K562 (cell line): Measurements from ENCODE around the gene SMIM8. TPM values are rescaled to one million over a fixed set of nuclear protein-coding genes. Genes with fewer than 3 reads are reported as not detected.

Experiments
- BCL6 ChIP-seq: fragments of 250-450 bp; sonication (Bioruptor Pico); IDR thresholded peaks from 2 replicates; pipeline ENCODE4 v1.4.0; 2020
- CEBPB ChIP-seq: fragments of 450-650 bp; IDR thresholded peaks from 2 replicates; pipeline ENCODE4 v1.6.1; 2016; ENCODE audit warnings: missing genetic modification characterization, missing compliant biosample characterization
- CHD7 ChIP-seq: fragments of 200-600 bp; sonication (generic); IDR thresholded peaks from one replicate; pipeline ENCODE4 v1.6.1; 2012; ENCODE audit warnings: mild to moderate bottlenecking, low read depth, low read length, inconsistent platforms
- CXXC5 ChIP-seq: fragments of 250-450 bp; sonication (Bioruptor Pico); IDR thresholded peaks from 2 replicates; pipeline ENCODE4 v1.8.0; 2022; ENCODE audit warnings: inconsistent platforms, mild to moderate bottlenecking, moderate library complexity
- DEAF1 ChIP-seq: fragments of 450-650 bp; formaldehyde crosslinking; IDR thresholded peaks from 2 replicates; pipeline ENCODE4 v1.4.0; 2020; ENCODE audit warnings: mild to moderate bottlenecking, moderate library complexity
- EWSR1 ChIP-seq: fragments of 450-650 bp; IDR thresholded peaks from 2 replicates; pipeline ENCODE4 v1.6.1; 2018; ENCODE audit warnings: borderline replicate concordance, mild to moderate bottlenecking, low read depth, moderate library complexity; ENCODE audit not compliant: partially characterized antibody
- FUS ChIP-seq: fragments of 200-400 bp; formaldehyde crosslinking; optimal IDR thresholded peaks from 2 replicates; pipeline ENCODE3; 2017; ENCODE audit warnings: low read depth, low read length
- MTF1 ChIP-seq: fragments of 250-450 bp; sonication (Bioruptor Pico); IDR thresholded peaks from 2 replicates; pipeline ENCODE4 v1.9.0; 2021; ENCODE audit warnings: moderate library complexity, mild to moderate bottlenecking, inconsistent platforms, borderline replicate concordance
- SAFB ChIP-seq: fragments of 200-400 bp; formaldehyde crosslinking; IDR thresholded peaks from 2 replicates; pipeline ENCODE4 v1.6.1; 2017; ENCODE audit warnings: low read depth, low read length, borderline replicate concordance
- SNIP1 ChIP-seq: fragments of 450-650 bp; IDR thresholded peaks from 2 replicates; pipeline ENCODE4 v1.7.1; 2017; ENCODE audit warnings: low read depth, mild to moderate bottlenecking
- ZBTB7A ChIP-seq: IDR thresholded peaks from 2 replicates; pipeline ENCODE4 v1.6.1; 2011; ENCODE audit warnings: low read depth, mild to moderate bottlenecking, low read length, moderate library complexity, borderline replicate concordance; ENCODE audit not compliant: control insufficient read depth
- polyA plus RNA-seq, 8 experiments: library from polyadenylated mRNA; depleted of rRNA in 4 of 8; stranded (reverse) in 5 of 8; unstranded in 3 of 8; fragments of >200 nt; fragmentation: Nextera tagmentation in 2 of 8; fragmentation: Illumina TruSeq in 1 of 8; extraction: Ambion mirVana in 2 of 8; extraction: Trizol in 1 of 8; gene quantifications; 2 replicates each; pipeline versions ENCODE4 v1.2.1 to v1.2.3, GENCODE V29; 2011 to 2014; ENCODE audit warnings: inconsistent platforms in 1 of 8, missing spikeins in 1 of 8
- total RNA-seq, 7 experiments: library from RNA; depleted of rRNA in 6 of 7; stranded (reverse); fragments of >200 nt in 6 of 7; fragmentation: Illumina TruSeq in 2 of 7; extraction: Trizol in 2 of 7; gene quantifications; 2 replicates each; pipeline versions ENCODE4 v1.2.1 to v1.2.3, GENCODE V29; 2011 to 2021; ENCODE audit warnings: low replicate concordance in 1 of 7
- TF ChIP-seq, protein P1 (sequence below): fragments of 250-450 bp; sonication (Bioruptor Pico); IDR thresholded peaks from 2 replicates; pipeline ENCODE4 v1.8.0; 2021; ENCODE audit warnings: moderate library complexity, mild to moderate bottlenecking, inconsistent platforms
- TF ChIP-seq, protein P2 (sequence below): sonication (generic); formaldehyde crosslinking; IDR thresholded peaks from 2 replicates; pipeline ENCODE4 v1.9.0; 2022; ENCODE audit warnings: mild to moderate bottlenecking, missing genetic modification reagents

Gene SMIM8
- total and polyA plus RNA-seq, 9 of the 15 experiments (the other 6 are each of a cell fraction or from before 2014, with no cell fraction given): 8.3 to 53.7 (median 15.1) TPM

DNA sequence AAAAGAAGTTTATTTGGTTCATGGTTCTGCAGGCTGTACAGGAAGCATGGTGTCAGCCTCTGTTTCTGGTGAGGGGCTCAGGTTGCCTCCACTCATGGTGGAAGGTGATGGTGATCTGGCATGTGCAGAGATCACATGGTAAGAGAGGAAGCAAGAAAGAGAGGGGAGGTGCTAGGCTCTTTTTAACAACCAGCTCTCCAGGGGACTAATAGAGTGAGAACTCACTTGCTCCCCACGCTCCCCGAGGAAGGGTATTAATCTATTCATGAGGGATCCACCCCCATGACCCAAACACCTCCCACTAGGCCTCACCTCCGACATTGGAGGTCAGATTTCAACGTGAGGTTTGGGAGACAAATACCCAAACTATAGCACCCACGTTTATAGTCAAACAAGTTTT, 10.6 kb downstream of the SMIM8 start (continued):
- TF ChIP-seq, protein P1, sequence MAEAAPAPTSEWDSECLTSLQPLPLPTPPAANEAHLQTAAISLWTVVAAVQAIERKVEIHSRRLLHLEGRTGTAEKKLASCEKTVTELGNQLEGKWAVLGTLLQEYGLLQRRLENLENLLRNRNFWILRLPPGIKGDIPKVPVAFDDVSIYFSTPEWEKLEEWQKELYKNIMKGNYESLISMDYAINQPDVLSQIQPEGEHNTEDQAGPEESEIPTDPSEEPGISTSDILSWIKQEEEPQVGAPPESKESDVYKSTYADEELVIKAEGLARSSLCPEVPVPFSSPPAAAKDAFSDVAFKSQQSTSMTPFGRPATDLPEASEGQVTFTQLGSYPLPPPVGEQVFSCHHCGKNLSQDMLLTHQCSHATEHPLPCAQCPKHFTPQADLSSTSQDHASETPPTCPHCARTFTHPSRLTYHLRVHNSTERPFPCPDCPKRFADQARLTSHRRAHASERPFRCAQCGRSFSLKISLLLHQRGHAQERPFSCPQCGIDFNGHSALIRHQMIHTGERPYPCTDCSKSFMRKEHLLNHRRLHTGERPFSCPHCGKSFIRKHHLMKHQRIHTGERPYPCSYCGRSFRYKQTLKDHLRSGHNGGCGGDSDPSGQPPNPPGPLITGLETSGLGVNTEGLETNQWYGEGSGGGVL (CRISPR knock-in tag): no peak
- no peak for TF ChIP-seq BCL6 (CRISPR knock-in tag)
- no peak for TF ChIP-seq ZBTB7A
- TF ChIP-seq EWSR1: no peak
- no peak for TF ChIP-seq MTF1 (CRISPR knock-in tag)
- TF ChIP-seq CEBPB (tag): no peak
- TF ChIP-seq CXXC5 (CRISPR knock-in tag): 0 out of 2 replicates have a peak, but pooled peaks have one; percentile 27
- no peak for TF ChIP-seq CHD7
- TF ChIP-seq, protein P2, sequence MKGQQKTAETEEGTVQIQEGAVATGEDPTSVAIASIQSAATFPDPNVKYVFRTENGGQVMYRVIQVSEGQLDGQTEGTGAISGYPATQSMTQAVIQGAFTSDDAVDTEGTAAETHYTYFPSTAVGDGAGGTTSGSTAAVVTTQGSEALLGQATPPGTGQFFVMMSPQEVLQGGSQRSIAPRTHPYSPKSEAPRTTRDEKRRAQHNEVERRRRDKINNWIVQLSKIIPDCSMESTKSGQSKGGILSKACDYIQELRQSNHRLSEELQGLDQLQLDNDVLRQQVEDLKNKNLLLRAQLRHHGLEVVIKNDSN (CRISPR knock-in tag): no peak
- no peak for TF ChIP-seq FUS
- no peak for TF ChIP-seq DEAF1
- no peak for TF ChIP-seq SNIP1
- TF ChIP-seq SAFB: no peak
